Activated CD4-positive, alpha-beta T cell treated with anti-CD3 and anti-CD28 coated beads, Interleukin-2, amount 50 U/mL, for 1 hour (primary cell): ENCODE data around the gene TRPC3.

Source experiments
- DNase-seq: peaks from one replicate; pipeline ENCODE4 v3.0.0-alpha.2; 2020

TRPC3 gene

GRCh38 chr4:121951521-121952110 lies at the start of gene TRPC3:
TRPC3 (minus strand) TSS chr4:121952060; CDS start chr4:121951680, 380 bp downstream.
- DNase-seq = peak; percentile 15

DNA sequence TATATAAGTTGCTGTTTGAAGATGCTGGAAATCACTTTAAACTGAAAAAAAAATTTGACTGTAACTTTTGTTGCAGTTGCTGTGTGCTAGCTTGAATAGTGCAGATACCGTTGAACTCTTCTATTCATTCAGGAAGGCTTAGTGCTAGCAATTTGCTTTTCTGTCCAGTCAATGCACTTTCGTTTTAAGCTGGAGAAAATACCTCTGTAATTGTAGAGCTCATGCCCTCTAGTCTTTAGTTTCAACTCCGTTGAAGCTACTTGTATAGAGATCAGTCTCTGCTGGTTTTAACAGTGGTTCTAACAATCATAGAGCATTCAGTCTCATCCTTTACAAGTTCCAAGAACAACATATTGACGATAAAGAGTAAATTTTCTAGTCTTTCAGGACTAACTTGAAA lies 49.0 kb upstream of the TRPC3 start:
- DNase-seq = no peak

DNA sequence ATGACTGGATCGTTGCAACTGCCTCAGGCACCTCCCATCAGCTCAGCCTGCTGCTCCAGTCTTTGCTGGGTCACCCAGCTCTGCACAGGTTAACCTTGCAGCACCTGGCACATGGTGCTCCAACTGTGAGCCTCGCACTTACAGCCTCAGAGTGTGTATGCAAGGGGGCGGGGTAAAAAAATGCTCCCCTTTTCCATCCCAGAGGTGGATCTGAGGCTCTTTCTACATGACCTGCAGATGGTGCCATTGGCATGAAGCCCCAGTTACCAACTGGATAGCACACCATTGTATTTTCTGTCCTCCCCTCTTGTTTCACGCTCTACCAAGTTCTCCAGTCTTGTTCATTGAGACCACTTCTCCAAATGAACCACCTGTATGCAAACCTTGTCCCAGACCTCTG lies 46.2 kb upstream of the TRPC3 start:
- no peak for DNase-seq

DNA sequence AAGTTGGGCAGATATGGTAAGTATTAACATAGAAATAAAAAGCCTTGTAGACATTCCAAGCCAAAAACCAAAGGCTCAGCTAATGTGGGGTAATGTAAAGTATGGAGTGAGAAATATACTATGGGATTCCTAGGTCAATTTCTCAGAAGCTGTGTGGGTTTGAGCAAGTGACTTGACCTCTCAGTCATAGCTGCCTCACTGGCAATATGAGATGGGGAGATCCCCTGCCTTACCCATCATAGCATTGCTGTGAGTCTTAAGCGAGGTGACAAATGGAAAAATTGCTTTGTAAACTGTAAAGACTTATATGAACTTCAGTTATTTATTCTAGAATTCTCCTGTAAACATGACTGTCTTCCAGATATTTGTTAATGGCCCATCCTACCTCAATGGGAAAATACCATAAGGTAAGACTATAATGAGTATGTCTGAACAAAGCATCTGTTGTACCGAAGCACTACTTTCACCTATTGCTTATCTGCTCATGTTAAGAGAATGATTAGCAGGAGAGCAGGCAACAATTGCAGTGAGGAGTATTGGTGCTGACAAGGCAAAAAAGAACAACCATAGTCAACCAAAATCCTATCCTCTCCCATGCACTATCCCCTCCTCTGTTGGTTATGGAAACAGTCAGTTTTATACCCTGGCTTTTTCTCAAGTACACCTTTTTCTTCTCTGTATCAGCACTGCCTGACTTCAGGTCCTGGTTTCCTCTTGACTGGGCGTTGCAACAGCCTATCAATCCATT lies 44.1 kb upstream of the TRPC3 start:
- no peak for DNase-seq

DNA sequence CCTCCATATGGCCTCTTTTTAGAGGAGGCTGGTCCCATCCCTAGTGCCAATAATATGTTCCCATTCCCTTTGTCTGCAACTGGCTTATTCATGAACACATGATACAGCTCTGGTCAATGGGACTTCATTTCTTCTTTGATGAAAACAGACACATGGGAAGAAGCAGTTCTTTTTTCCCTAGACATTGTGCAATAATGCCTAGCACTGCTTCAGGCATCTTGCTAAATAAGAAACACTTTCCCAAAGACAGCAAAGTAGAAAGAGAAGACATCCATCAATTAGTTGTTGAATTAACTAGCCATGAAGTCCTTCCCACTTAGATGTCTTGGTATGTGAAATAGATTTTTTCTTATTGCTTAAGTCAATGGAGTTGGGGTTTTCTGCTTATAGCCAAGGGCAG lies 40.1 kb upstream of the TRPC3 start:
- DNase-seq = no peak

GRCh38 chr4:121990489-121990888 lies 38.6 kb upstream of the TRPC3 start:
- DNase-seq = no peak

DNA sequence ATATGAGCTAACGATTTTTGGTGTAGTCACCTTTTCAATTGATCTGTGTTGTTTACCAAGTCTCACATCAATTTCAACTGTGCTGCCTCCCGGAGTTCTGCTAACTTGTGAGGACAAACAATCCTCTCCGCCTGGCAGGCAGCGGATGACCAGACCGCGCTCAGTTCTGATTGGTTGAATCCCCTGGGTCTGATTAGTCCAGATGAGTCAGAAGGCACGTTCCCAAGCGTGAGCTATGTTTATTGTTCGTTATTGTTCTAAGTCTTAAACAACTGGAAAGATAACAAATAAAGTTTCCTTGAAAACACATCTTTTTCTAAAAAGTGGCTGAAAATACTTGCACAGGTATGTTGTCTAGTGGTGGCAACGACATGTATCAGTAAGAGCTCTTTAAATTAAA lies 37.9 kb upstream of the TRPC3 start:
- no peak for DNase-seq

GRCh38 chr4:121988950-121989349 lies 37.1 kb upstream of the TRPC3 start:
- DNase-seq = no peak

DNA sequence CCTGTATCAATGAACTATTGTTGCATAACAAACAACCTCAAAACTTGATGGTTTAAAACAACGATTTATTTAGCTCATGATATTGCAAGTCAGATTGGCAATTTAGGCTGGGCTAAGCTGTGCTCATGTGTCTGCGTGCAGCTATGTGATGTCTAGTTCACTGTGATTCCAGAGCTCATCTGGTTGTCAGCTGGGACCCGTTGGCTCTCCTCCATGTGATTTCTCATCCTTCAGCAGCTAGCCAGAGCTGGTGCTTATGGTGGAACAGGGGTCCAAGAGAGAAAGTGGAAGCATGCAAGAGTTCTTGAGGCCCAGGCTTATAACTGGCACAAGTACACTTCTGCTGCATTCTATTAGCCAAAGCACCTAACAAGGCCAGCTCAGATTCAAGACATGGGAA lies 28.8 kb upstream of the TRPC3 start:
- no peak for DNase-seq

GRCh38 chr4:121978172-121978516 lies 26.3 kb upstream of the TRPC3 start:
- DNase-seq = no peak

GRCh38 chr4:121977251-121978171 lies 25.7 kb upstream of the TRPC3 start:
- no peak for DNase-seq

- DNase-seq = no peak
These were observed 23.9 kb upstream of the TRPC3 start for GRCh38 chr4:121975784-121976183.

DNA sequence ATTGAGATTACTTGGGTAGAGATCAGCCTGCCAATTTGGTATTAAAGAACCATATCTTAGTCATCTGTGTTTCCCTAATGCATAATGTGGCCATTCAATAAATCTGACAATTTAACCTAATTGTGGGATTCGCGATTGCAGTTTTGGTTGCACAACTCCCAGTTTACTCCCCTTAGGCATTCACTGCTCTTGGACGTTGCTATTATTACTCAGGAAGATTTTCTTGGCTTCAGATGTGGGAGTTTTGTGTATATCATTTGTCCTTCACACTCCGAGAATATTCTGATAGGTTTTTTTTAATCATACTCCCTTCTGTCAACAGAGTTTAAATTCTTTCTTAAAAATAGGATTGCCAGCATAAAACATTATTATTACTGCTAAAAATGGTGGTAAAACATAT lies 22.0 kb upstream of the TRPC3 start:
- DNase-seq = no peak

- DNase-seq = no peak
These were observed 17.0 kb upstream of the TRPC3 start for GRCh38 chr4:121968859-121969258.

DNA sequence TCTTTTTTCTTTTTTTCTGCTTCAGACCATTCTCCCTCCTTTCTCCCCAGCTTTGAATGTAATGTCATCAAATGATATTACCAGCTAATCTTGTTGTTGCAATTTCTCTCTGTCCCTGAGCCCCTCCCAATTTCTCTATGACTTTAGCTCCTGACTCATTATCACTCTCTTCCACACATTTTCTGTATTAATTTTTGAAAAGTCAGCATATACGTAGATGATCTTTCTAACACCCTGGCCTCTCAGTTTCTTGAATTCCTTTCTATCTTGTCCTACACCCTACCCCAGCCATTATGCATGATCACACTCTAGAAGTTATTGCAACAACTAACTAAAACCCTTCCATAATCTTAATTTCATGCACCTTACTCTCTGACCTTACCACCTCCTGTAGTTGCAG lies 13.1 kb upstream of the TRPC3 start:
- no peak for DNase-seq

DNA sequence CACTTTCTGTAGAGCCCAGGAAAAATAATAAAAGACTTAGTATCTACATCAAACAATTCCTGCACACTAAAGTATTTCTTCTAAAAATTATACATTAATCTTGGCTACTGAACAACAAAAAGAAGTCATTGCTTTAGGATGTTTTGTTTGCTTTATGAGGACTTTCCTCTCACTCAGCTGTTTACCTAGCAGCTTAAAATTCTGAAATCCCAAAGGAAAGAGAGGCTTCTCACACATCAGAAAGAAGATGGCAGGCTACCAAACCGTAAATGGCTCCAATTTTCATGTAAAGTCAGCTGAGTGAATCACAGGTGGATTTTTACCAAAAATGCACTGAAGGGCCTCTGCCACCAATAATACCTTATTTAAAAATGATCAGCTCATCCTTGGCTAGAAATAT lies 9.0 kb upstream of the TRPC3 start:
- DNase-seq = no peak

- no peak for DNase-seq
These were observed 6.9 kb upstream of the TRPC3 start for GRCh38 chr4:121958777-121959176.

DNA sequence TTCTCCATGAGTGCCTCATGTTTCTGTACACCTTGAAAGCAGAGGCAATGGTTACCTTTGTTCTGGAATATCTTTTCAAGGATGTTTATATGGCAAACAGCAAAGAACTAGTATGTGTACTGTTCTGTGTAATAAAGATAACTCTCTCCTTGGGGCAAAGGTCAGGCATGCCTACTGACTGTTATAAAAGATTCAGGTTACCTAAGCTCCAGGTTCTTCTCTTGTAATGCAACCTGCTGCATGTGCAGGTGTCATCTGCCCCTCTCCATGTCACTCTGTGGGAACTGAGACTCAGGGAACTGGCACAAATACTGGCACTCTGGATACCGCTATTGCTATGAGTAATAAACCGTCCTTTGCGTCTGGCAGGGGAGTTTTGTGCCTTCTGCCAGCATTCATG lies 5.4 kb upstream of the TRPC3 start:
- no peak for DNase-seq

GRCh38 chr4:121953860-121954259 lies 2.0 kb upstream of the TRPC3 start:
- no peak for DNase-seq

GRCh38 chr4:121952290-121952689 lies 430 bp upstream of the TRPC3 start:
- no peak for DNase-seq

DNA sequence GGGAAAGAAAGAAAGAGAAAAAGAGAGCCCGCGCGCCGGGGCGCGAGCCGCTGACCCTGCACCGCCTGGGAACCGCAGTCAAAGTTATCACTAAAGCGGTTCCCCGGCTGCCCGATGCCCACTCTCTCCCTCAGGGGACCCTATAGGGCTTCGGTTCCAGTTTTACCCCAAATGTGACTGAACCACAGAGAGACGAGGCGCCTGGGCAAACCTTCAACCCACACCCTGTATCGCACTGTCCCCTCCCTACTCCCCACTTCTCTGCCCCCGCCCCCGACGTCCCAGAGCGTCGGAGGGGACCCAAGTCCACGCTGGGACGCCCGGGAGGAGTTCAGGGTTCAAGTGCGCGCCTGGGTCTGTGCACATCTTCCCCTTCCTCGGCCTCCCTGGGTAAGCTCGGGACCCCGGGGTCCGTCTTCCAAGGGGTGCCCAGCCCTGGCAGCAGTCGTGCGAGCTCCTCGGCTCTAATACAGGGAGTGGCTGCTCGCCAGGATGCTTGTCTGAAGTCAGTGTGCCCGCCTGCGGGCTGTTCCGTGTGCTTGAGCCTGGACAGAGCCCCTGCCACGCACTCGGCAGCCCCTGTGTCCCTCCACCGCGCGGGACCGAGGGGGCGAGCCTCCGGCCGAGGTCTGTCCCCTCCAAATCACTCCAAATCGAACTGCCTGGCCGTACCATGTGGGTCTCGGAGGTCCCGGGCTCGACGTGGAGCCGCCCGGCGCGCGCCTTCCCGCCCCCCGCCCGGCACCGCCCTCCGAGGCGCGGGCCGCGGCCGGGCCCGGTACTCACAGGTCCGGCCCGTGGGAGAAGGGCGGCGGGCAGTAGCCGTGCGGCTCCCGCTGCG lies 960 bp downstream of the TRPC3 start:
- DNase-seq = peak; percentile 9

- DNase-seq = peak; percentile 83
These were observed 1.6 kb downstream of the TRPC3 start for GRCh38 chr4:121950212-121950679.

DNA sequence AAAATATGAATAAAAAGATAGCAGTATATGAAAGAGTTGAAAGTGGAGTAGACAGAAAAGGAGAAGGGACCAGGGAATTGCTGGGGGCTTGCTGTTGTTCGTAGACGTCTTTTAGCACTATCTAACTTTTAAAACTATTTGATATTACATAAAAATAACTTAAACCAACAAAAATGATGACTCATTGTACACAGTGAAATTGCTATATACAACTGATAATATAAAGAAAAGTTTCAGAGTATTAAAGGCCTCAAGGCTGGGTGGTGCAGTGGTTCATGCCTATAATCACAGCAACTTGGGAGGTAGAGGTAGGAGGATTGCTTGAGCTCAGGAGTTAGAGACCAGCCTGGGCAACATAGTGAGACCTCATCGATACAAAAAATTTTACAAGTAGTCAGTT lies 5.2 kb downstream of the TRPC3 start:
- no peak for DNase-seq
